HG02973 (cell line): ENCODE measurements around the gene EMC9.

Experiments used
- ATAC-seq: cut with Tn5 transposase; IDR thresholded peaks from one replicate; pipeline ENCODE4 v1.9.1; 2021; ENCODE audit warnings: moderate library complexity; ENCODE audit not compliant: unreplicated experiment

The EMC9 gene

GRCh38 chr14:24177041-24177825, 35.8 kb upstream of the EMC9 start:
- ATAC-seq: no peak

- no peak for ATAC-seq
These were observed 35.2 kb upstream of the EMC9 start for GRCh38 chr14:24176599-24176998.

GRCh38 chr14:24172871-24173281, 31.5 kb upstream of the EMC9 start:
- no peak for ATAC-seq

GRCh38 chr14:24172261-24172860, 31.0 kb upstream of the EMC9 start:
- ATAC-seq: no peak

- ATAC-seq: peak; percentile 60
These were observed 30.2 kb upstream of the EMC9 start, which contains the start of gene REC8 for GRCh38 chr14:24171422-24172260. REC8 (plus strand) TSS chr14:24172080; CDS start chr14:24172553, 473 bp downstream.

- no peak for ATAC-seq
These were observed 26.2 kb upstream of the EMC9 start for GRCh38 chr14:24167469-24168114.

- ATAC-seq: no peak
These were observed 24.4 kb upstream of the EMC9 start for GRCh38 chr14:24165785-24166184.

GRCh38 chr14:24164518-24164991, 23.2 kb upstream of the EMC9 start:
- no peak for ATAC-seq

- ATAC-seq: no peak
These were observed 20.7 kb upstream of the EMC9 start for GRCh38 chr14:24162093-24162492.

- peak; percentile 70 for ATAC-seq
These were observed 19.7 kb upstream of the EMC9 start, which contains the start of gene IRF9 for GRCh38 chr14:24160850-24161804. IRF9 (plus strand) TSS chr14:24161265; CDS start chr14:24162145, 880 bp downstream.

- no peak for ATAC-seq
These were observed 19.1 kb upstream of the EMC9 start for GRCh38 chr14:24160499-24160849.

GRCh38 chr14:24159777-24160498, 18.5 kb upstream of the EMC9 start:
- ATAC-seq: no peak

- no peak for ATAC-seq
These were observed 15.9 kb upstream of the EMC9 start for GRCh38 chr14:24157331-24157730.

GRCh38 chr14:24156840-24157239, 15.4 kb upstream of the EMC9 start:
- no peak for ATAC-seq

- ATAC-seq: no peak
These were observed 13.7 kb upstream of the EMC9 start for GRCh38 chr14:24155100-24155499.

GRCh38 chr14:24151404-24152080, 10.2 kb upstream of the EMC9 start:
- ATAC-seq: no peak

GRCh38 chr14:24150993-24151392, 9.6 kb upstream of the EMC9 start:
- ATAC-seq: no peak

- no peak for ATAC-seq
These were observed 9.2 kb upstream of the EMC9 start for GRCh38 chr14:24150567-24150966.

GRCh38 chr14:24150061-24150460, 8.7 kb upstream of the EMC9 start:
- no peak for ATAC-seq
